Measurements from ENCODE around the gene SPNS3.

DNA sequence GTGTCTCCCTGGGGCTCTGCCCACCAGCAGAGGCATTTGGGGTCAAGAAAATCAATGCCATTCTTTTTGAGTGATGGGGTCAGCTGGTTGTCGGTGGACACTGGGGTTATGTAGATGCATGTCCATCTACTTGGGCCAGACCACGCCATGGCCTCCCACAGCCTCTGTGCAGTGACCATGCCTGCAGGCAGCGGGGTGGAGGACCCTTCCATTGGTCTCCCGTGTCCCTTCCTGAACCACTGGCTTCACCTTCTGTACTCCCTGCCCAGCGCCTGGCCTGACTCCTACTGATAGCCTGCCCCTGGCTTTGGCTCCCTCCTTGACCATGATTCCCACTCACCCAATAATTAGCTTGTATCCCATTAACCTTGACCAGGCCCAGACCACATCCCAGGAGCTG is 28.0 kb upstream of the SPNS3 start:
- TF ChIP-seq, protein P1, sequence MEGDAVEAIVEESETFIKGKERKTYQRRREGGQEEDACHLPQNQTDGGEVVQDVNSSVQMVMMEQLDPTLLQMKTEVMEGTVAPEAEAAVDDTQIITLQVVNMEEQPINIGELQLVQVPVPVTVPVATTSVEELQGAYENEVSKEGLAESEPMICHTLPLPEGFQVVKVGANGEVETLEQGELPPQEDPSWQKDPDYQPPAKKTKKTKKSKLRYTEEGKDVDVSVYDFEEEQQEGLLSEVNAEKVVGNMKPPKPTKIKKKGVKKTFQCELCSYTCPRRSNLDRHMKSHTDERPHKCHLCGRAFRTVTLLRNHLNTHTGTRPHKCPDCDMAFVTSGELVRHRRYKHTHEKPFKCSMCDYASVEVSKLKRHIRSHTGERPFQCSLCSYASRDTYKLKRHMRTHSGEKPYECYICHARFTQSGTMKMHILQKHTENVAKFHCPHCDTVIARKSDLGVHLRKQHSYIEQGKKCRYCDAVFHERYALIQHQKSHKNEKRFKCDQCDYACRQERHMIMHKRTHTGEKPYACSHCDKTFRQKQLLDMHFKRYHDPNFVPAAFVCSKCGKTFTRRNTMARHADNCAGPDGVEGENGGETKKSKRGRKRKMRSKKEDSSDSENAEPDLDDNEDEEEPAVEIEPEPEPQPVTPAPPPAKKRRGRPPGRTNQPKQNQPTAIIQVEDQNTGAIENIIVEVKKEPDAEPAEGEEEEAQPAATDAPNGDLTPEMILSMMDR (IDR thresholded peaks at IDR 0.05; ENCODE audit: low read depth, low read length, poor library complexity, severe bottlenecking), result no peak
- TF ChIP-seq EZH2phosphoT487 (IDR thresholded peaks at IDR 0.05; ENCODE audit: borderline replicate concordance, low read length), result no peak

Measured in DOHH2 (cell line).